Activated CD4-positive, alpha-beta memory T cell treated with anti-CD3 and anti-CD28 coated beads, Interleukin-2, amount 10 ng/mL, durations not matched to agents 7 days and 5 days (primary cell): ENCODE data around the gene TCF3. TPM values are rescaled to one million over a fixed set of nuclear protein-coding genes. Genes with fewer than 3 reads are reported as not detected.
"Not testable (repeated sequence)": the region's sequence is repeated elsewhere in the genome, so short reads cannot be mapped to it uniquely, and the experiment has no call there.

Source experiments
- CTCF ChIA-PET: fragments of 350-600 bp; sonication (Branson Sonifier 250); formaldehyde crosslinking; loops from one replicate; lab custom pipeline; 2021; ENCODE audit warnings: antibody characterized with exemption, inconsistent platforms; lab: Charles Lee
- POLR2A ChIA-PET: fragments of 350-600 bp; sonication (Branson Sonifier 250); formaldehyde crosslinking; loops from one replicate; lab custom pipeline; 2021; ENCODE audit warnings: antibody characterized with exemption; lab: Charles Lee
- DNase-seq: peaks from one replicate; pipeline ENCODE4 v3.0.0-alpha.2; 2020
- H3K27ac Mint-ChIP-seq: one replicate; pipeline ENCODE4 v1.8.0; 2021; ENCODE audit warnings: mild to moderate bottlenecking, mixed read lengths
- H3K27me3 Mint-ChIP-seq: one replicate; pipeline ENCODE4 v1.8.0; 2021; ENCODE audit warnings: mixed read lengths
- H3K36me3 Mint-ChIP-seq: one replicate; pipeline ENCODE4 v1.8.0; 2021; ENCODE audit warnings: low read depth, mixed read lengths
- H3K4me1 Mint-ChIP-seq: one replicate; pipeline ENCODE4 v1.8.0; 2021; ENCODE audit warnings: mixed read lengths
- H3K4me3 Mint-ChIP-seq: one replicate; pipeline ENCODE4 v1.8.0; 2021; ENCODE audit warnings: mild to moderate bottlenecking, mixed read lengths
- H3K9me3 Mint-ChIP-seq: one replicate; pipeline ENCODE4 v1.8.0; 2021; ENCODE audit warnings: mixed read lengths
- total RNA-seq, 2 experiments: library from RNA; stranded (reverse); gene quantifications; one replicate each; pipeline ENCODE4 v1.2.3, GENCODE V29; 2021

TCF3 gene
- total RNA-seq, 2 experiments from 2014 or later = 67.3 to 71.2 TPM

DNA sequence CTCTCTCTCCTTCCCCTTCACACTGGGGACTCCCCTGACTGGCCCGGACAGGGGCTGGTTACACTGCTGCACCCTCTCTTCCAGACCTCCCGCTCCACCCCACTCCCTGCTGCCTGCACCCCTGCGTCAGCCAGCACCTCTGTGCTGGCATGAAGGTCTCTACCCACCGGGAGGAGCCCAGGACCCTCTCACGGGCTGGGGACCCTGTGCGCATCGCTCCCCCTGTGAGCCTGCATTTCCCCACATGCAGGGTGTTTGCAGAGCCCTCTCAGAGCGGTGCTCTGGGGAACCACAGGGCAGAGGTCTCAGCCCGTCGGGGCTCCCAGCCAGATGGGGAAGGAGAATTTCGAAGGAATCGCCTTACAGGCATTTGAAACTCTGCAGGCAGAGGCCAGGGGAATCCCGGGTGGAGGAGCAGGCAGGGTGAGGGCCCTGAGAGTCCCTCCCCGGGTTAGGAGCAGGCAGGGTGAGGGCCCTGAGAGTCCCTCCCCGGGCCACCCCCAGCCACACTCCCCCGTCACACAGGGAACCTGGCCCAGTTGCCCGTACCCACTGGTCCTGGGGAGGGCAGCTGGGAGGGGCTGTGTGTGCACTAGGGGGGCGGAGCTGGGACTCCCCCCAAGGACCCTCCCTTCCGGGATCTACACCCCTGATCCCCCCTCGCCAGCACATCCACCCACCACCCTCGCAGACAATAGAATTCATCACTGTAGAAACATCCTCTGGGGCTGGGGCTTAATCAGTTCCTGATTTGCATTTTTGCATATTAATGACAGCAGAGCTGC, 16.3 kb upstream of the TCF3 start:
- H3K36me3 Mint-ChIP-seq = no peaks in the 10 kb centered on the region
- H3K9me3 Mint-ChIP-seq = no peaks in the 10 kb centered on the region
- H3K27me3 Mint-ChIP-seq = peaks cover 32% of the 10 kb centered on the region
- no peak overlapping the region for H3K4me3 Mint-ChIP-seq
- no peak overlapping the region for H3K27ac Mint-ChIP-seq
- H3K4me1 Mint-ChIP-seq = peaks cover 7% of the 10 kb centered on the region
- no peak for DNase-seq
- ChIA-PET POLR2A (no interaction called here), CTCF (no interaction called here)

DNA sequence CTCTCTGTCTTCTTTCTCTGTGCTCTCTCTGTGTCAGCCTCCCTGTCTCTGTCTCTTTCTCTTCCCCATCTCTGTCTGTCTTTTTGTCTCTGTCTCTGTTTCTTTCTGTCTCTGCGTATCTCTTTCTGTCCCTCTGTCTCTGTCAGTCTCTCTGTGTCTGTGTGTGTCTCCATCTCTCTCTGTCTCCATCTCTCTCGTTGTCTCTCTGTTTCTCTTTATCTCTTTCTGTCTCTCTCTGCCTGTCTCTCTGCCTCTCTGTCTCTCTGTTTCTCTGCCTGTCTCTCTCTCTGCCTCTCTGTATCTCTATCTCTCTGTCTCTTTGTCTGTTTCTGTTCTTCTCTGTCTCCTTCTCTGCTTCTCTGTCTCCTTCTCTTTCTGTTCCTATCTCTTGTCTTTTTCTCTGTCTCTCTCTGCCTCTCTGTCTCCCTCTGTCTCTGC, 15.7 kb upstream of the TCF3 start:
- H3K27ac Mint-ChIP-seq = no peak overlapping the region
- POLR2A ChIA-PET = no interaction called here

DNA sequence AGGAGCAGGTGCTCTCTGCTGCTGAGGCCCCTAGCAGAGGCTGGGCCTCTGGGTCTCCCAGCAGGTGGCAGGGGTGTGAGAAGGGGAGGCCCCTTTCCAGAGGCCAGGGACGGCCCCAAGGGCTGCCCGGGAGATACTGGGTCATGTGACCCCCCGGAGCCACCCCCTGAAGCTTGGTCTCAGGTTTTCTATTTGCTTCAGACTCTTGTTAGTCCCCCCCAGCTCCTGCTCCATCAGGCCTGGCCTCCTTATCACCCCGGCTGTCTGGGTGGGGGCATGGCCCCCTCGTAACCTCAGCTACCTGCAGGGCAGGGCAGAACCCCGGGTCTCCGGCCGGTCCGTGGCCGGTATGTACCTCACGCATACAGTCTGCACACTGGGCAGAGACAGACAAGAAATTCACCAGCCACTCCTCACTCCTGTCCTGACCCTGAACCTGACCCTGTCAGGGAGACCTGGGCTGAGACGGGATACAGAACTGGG, 13.2 kb upstream of the TCF3 start:
- peaks cover 24% of the 10 kb centered on the region for H3K27me3 Mint-ChIP-seq
- POLR2A ChIA-PET = no interaction called here
- no peak overlapping the region for H3K4me3 Mint-ChIP-seq
- H3K36me3 Mint-ChIP-seq = no peaks in the 10 kb centered on the region
- CTCF ChIA-PET = no interaction called here
- peaks cover 7% of the 10 kb centered on the region for H3K4me1 Mint-ChIP-seq
- no peaks in the 10 kb centered on the region for H3K9me3 Mint-ChIP-seq
- H3K27ac Mint-ChIP-seq = no peak overlapping the region
- no peak for DNase-seq

More for the DNA sequence above, 15.7 kb upstream of the TCF3 start:
- peaks cover 29% of the 10 kb centered on the region for H3K27me3 Mint-ChIP-seq
- DNase-seq = no peak
- no peaks in the 10 kb centered on the region for H3K36me3 Mint-ChIP-seq
- peaks cover 7% of the 10 kb centered on the region for H3K4me1 Mint-ChIP-seq
- no peaks in the 10 kb centered on the region for H3K9me3 Mint-ChIP-seq
- CTCF ChIA-PET = no interaction called here
- H3K4me3 Mint-ChIP-seq = no peak overlapping the region

DNA sequence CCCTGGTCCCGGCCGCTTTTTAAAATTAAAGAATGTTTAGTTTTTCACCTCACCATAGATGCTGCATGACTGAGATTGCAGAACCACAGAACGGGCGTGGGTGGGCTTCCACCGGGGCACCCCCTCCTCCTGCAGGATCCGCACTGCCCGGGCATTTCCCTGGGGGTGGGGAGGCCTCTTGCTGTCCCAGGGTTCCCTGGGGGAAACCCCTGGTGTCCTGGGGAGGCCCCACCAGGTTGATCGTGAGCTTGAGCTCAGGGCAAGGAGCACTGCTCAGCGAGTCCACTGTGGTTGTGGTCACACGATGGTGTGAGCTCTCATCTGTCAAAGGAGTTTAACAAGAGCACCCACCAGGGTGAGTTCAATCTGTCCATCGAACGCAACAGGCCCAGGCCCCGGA, 11.4 kb upstream of the TCF3 start:
- Mint-ChIP-seq H3K9me3 (no peaks in the 10 kb centered on the region), H3K36me3 (no peaks in the 10 kb centered on the region), H3K27ac (no peak overlapping the region), H3K4me3 (no peak overlapping the region), H3K4me1 (peaks cover 11% of the 10 kb centered on the region), H3K27me3 (peaks cover 20% of the 10 kb centered on the region)
- DNase-seq = no peak
- POLR2A ChIA-PET = no interaction called here
- CTCF ChIA-PET = interaction anchor here (0.7 kb wide), 1 partner anchor 162 kb away, joined by 3 read pairs; no protein-coding TSS in a partner anchor

DNA sequence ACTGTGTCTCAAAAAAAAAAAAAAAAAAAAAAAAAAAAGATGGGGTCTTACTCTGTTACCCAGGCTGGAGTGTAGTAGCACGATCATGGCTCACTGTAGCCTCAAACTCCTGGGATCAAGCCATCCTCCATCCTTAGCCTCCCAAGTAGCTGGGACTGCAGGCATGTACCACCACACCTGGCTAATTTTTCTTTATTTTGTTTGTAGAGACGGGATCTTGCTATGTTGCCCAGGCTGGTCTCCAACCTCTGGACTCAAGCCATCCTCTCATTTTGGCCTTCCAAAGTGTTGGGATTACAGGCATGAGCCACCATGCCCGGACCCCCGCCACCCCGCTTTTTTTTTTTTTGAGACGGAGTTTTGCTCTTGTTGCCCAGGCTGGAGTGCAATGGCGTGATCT, 10.8 kb upstream of the TCF3 start:
- H3K4me3 Mint-ChIP-seq, H3K27ac Mint-ChIP-seq, H3K36me3 Mint-ChIP-seq, POLR2A ChIA-PET, DNase-seq, H3K9me3 Mint-ChIP-seq: not testable (repeated sequence)
- Mint-ChIP-seq H3K4me1 (peaks cover 11% of the 10 kb centered on the region), H3K27me3 (peaks cover 15% of the 10 kb centered on the region)
- CTCF ChIA-PET = interaction anchor here (0.7 kb wide), 1 partner anchor 163 kb away, joined by 3 read pairs; no protein-coding TSS in a partner anchor

DNA sequence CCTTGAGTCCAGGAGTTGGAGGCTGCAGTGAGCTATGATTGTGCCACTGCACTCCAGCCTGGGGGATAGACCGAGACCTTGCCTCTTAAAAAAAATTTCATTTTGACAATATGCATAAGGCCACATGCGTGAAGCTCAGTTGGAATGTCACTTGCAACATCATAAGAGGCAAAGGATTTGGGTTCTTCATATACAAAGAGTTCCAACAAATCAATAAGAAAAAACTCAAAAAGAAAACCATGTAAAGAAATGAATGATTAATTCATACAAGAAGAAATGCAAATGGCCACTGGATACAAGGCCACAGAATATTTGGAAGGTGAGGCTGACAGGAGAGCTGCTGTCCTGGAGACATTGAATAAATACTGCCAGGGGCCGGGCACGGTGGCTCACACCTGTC, 9.6 kb upstream of the TCF3 start:
- Mint-ChIP-seq H3K36me3 (no peaks in the 10 kb centered on the region), H3K27me3 (peaks cover 8% of the 10 kb centered on the region), H3K27ac (no peak overlapping the region), H3K9me3 (no peaks in the 10 kb centered on the region), H3K4me1 (peaks cover 7% of the 10 kb centered on the region), H3K4me3 (no peak overlapping the region)
- ChIA-PET CTCF (interaction anchor here (0.7 to 1.6 kb wide), 2 partner anchors 10 to 116 kb away, joined by 3 to 5 read pairs; no protein-coding TSS in a partner anchor), POLR2A (interaction anchor here (1.2 kb wide), 1 partner anchor 9 kb away, joined by 4 read pairs; the partner anchor contains the start of gene TCF3)
- no peak for DNase-seq

DNA sequence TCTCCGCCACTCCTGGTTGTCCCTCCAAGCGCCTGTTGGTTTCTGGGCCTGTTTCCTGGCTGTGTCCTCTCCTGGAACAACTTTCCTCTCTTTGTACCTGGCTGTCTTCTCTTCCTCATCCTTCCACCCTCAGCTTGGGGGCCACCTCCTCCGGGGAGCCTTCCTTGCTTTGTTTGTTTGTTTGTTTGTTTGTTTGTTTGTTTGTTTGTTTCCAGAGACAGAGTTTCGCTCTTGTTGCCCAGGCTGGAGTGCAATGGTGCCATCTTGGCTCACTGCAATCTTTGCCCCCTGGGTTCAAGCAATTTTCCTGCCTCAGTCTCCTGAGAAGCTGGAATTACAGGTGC, 6.6 kb upstream of the TCF3 start:
- H3K27me3 Mint-ChIP-seq = peaks cover 8% of the 10 kb centered on the region
- no peak overlapping the region for H3K27ac Mint-ChIP-seq
- peaks cover 9% of the 10 kb centered on the region for H3K4me1 Mint-ChIP-seq
- no peaks in the 10 kb centered on the region for H3K9me3 Mint-ChIP-seq
- no peak overlapping the region for H3K4me3 Mint-ChIP-seq
- H3K36me3 Mint-ChIP-seq = no peaks in the 10 kb centered on the region
- DNase-seq = no peak
- ChIA-PET CTCF (no interaction called here), POLR2A (interaction anchor here (0.7 kb wide), 1 partner anchor 1684 kb away, joined by 3 read pairs; no protein-coding TSS in a partner anchor)

DNA sequence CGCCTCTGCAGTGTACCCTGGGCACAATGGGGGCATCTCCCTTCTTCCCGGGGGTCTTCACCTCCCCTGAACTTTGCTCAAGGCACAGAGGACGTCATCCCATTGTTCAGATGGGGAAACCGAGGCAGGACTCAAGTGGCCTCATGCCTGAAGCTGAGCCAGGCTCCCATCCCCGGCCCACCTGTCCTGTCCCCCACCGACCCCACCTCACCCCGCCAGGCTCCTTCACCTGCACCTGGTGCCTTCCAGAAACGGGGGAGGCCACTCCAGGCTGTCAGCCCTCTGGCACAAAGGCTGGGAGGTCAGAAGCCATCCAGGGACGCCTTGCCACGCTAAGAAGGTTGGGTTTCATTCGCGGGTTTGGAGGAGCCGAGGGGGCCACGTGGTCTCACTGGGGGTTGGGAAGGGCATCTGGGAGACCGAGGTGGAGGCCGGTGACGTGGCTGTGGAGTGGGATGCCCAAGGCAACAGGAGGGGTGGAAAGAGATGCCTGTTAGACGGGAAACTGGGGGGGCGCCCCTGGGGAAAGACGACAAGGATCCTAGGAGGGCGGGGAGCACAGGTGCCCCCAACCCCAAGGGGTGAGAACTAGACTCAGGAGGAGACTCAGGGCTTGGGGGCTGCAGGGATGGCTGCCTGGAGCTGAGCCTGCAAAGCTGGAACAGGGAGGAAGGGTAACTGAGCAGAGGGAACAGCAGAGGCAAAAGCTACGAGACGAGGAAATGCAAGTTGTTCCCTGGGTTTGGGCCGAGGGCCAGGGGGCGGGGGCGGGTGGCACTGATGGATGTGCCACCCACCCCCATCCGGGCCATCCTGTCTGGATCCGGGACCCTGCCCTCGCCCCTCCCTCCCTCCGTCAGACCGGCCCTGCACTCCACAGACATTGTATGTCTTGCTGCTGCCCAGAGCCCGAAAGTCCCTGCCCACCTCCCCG, 6.0 kb upstream of the TCF3 start:
- POLR2A ChIA-PET = interaction anchor here (0.7 kb wide), 1 partner anchor 1685 kb away, joined by 3 read pairs; no protein-coding TSS in a partner anchor
- H3K27ac Mint-ChIP-seq = no peak overlapping the region
- no peaks in the 10 kb centered on the region for H3K36me3 Mint-ChIP-seq
- H3K9me3 Mint-ChIP-seq = no peaks in the 10 kb centered on the region
- CTCF ChIA-PET = interaction anchor here (0.6 kb wide), 1 partner anchor 276 kb away, joined by 3 read pairs; no protein-coding TSS in a partner anchor
- H3K27me3 Mint-ChIP-seq = peaks cover 8% of the 10 kb centered on the region
- DNase-seq = no peak
- peaks cover 9% of the 10 kb centered on the region for H3K4me1 Mint-ChIP-seq
- H3K4me3 Mint-ChIP-seq = no peak overlapping the region

DNA sequence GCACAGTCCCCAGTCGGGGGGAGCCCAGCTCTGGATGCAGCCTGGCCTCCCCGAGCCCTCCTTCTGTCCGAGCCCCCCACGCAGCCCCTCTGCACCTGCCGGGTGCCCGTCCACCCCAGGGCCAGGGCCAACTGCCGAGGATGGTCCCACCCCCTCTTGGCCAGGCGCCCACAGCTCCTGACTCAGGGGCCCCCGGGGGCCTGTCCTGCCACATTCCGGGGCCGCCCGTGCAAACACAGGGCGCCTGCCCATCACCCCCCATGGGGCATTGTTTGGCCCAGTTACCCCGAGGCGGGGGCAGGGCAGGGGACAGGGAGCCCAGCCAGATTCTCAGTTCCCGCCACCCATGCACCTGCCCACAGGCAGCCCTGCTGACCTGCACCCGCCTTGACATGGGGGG, 5.3 kb upstream of the TCF3 start:
- Mint-ChIP-seq H3K4me3 (no peak overlapping the region), H3K27me3 (peaks cover 8% of the 10 kb centered on the region), H3K4me1 (peaks cover 13% of the 10 kb centered on the region), H3K36me3 (no peaks in the 10 kb centered on the region), H3K27ac (no peak overlapping the region), H3K9me3 (no peaks in the 10 kb centered on the region)
- CTCF ChIA-PET = no interaction called here
- POLR2A ChIA-PET = no interaction called here
- no peak for DNase-seq

DNA sequence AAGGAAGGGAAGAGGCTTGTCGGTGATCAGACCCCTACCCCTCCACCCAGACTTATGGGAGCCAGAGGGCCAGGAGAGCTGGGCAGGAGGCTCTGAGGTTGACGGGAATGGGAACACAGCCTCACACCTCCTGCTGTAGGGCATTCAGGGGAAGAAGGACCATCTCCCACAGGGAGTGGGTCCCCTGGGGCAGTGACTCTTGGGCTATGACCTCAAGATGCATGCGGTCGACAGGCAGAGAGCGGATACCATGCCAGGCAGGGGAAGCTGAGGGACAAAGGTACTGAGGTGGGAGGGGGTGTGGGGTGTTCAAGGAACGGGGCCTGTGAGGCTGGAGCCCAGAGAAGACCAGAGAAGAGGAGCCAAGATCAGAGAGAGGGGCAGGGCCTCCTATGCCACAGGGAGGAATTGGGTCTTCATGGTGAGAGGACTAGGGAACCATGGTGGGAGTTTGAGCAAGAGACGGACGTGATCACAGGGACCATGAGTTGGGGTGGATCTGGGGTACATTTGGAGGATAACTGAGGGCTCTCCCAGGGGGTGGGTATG, 4.6 kb upstream of the TCF3 start:
- no peak overlapping the region for H3K4me3 Mint-ChIP-seq
- POLR2A ChIA-PET = no interaction called here
- no peaks in the 10 kb centered on the region for H3K36me3 Mint-ChIP-seq
- CTCF ChIA-PET = no interaction called here
- no peaks in the 10 kb centered on the region for H3K9me3 Mint-ChIP-seq
- peaks cover 7% of the 10 kb centered on the region for H3K27me3 Mint-ChIP-seq
- DNase-seq = no peak
- peaks cover 13% of the 10 kb centered on the region for H3K4me1 Mint-ChIP-seq
- no peak overlapping the region for H3K27ac Mint-ChIP-seq

DNA sequence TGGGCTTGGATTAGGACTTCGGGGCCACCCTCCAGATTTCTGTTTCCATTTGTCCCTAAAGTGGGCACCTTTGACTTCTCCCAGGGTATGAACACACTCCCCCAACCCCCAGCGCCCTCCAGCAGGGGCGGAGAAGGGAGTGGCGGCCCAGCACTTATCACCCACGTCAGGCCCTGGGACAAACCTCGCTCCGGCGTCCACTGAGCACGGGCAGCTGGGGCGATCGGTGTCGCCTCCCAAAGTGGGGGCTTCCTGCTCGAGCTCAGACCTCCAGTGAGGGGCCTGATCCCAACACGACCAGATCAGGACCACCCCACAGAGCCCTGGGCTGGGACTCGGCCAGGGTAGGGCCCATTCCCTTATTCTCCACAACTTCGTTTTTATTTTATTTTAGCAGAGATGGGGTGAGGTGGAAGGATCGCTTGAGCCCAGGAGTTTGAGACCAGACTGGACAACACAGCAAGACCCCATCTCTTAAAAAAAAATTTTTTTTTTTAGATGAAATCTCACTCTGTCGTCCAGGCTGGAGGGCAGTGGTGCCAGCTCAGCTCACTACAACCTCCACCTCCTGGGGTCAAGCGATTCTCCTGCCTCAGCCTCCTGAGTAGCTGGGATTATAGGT, 3.7 kb upstream of the TCF3 start:
- POLR2A ChIA-PET = no interaction called here
- Mint-ChIP-seq H3K36me3 (no peaks in the 10 kb centered on the region), H3K27me3 (peaks cover 6% of the 10 kb centered on the region), H3K4me1 (peaks cover 14% of the 10 kb centered on the region), H3K27ac (no peak overlapping the region), H3K9me3 (no peaks in the 10 kb centered on the region), H3K4me3 (no peak overlapping the region)
- DNase-seq = no peak
- CTCF ChIA-PET = no interaction called here

DNA sequence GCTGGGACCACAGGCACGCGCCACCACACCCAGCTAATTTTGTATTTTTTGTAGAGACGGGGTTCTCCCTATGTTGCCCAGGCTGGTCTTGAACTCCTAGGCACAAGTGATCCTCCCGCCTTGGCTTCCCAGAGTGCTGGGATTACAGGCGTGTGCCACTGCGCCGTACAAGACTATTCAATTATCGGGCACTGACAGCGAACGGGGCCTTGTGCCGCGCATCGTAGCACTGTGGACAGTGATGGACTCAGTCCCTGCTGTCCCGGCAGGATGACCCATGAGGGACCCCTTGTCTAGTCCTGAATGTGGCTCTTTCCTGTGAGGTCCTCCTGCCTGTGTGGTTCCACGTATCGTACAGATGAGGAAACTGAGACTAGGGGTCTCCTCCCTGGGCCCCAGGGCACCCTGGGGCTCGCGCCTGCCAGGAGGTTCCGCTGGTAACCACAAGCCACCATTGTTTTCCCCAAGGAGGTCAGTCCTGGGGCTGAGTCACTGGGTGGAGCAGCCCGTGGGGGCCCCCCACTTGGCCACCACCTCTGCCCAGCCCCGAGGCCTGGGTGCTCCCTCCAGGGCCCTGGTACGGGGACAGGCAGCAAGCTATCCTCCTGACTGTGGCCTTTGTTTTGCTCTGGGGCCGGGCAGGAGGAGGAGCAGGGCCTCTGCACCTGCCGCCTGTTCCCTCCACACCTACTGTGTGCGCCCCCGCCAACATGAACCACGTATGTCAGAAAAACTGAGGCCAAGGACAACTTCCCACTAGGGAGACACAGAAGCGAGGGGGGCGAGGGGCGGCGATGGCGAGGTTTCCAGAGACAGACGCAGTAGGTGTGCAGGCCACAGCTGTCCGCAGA, 2.9 kb upstream of the TCF3 start:
- Mint-ChIP-seq H3K36me3 (no peaks in the 10 kb centered on the region), H3K9me3 (no peaks in the 10 kb centered on the region), H3K4me1 (peaks cover 17% of the 10 kb centered on the region), H3K27ac (no peak overlapping the region), H3K4me3 (no peak overlapping the region), H3K27me3 (peaks cover 4% of the 10 kb centered on the region)
- CTCF ChIA-PET = no interaction called here
- POLR2A ChIA-PET = no interaction called here
- DNase-seq = no peak
